Left hindlimb (tissue), 1 donor: ENCODE measurements around the gene TCF7L2.
"Not testable (repeated sequence)": the region's sequence is repeated elsewhere in the genome, so short reads cannot be mapped to it uniquely, and the experiment has no call there.

Experiments used
- DNase-seq: peaks from one replicate; pipeline ENCODE4 v3.0.0-alpha.2; 2018

TCF7L2 gene

DNA sequence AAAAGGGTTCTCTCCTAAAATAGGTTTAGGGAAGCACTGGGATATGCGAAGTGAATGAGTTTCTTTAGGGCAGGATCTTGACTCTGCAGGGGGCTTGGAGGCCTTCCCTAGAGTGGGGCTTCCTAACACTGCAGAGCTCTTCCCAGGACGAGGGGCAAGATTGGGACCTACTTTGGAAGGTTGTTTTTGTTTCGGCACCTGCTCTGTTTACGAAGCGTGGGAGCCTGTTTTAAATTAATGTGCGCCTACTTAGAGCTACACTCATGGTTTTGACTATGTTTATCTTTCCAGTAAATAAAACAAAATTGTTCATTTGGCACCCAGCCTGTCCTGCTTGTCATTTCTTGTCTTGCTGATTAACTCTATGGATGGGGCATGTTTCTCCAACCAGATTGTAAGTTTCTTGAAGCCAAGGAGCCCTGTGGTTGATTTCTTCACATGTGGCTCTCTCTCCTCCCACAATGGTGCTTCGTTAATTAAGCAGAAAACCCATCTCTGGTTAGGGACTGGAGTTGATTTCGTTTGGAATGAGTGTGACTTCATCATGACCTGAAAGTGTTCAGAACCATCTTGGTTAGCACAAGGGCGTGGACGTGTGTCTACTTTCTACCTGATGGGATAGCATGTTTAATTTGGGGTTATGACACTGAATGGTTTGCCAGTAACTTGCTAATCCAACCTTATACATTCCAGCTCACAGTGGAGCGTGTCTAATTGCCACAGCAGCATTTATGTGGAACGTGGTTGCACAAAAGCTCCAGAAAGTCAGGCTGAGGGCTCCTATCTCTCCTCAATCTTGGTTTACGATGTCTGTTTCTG, 98.1 kb downstream of the TCF7L2 start:
- DNase-seq = no peak

DNA sequence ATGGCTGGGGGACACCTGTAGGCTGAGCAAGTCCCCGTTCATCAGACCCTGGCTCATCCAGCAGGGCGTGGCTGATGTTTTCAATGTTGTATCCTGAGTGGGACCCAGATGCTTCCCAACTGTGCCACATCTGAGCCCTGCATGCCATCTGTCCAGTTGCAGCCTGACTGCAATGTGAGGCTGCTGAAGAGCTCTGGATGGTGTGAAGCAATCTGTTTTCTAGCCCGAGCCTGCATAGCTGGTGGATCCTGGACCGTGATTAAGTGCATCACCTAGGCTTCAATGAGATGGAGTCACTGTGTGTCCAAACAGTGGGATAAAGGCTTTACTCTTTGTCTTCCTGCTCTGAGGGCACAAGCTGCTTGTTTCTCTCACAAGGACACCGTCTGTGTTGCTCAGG, 99.8 kb downstream of the TCF7L2 start:
- no peak for DNase-seq

DNA sequence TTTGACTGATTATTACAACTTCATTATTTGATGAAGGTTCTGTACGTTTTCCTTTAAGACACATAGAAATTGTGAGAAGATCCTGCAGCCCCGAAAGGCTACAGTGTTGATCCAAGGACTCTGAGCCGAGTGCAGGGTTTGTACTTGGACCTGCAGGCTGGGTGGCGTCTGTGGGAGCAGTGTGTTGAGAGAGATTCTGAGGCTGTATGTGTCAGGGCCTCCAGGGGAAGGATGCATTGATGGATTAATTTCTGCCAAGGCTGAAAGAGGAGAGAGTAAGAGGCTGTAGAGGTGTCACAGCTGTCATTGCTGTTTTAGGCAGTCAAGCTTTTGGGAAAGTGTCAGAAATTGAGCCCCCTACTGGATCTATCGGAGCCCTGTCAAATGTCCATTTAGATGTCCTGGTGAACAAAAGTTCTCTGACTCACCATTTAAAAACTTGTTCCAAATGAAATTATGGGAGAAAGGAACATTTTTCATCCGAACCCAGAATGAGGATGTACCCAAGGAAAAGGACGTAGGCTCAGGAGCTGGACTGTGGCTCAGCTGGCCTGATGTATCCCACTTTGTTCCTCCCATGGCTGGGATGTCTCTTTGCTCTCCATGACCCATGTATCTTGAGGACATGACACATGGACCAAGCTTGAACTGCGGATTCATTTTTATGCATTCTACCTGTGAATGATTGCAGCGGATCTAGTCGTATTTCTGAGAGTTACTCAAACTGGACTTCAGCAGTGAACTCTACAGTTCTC, 102.2 kb downstream of the TCF7L2 start:
- no peak for DNase-seq

DNA sequence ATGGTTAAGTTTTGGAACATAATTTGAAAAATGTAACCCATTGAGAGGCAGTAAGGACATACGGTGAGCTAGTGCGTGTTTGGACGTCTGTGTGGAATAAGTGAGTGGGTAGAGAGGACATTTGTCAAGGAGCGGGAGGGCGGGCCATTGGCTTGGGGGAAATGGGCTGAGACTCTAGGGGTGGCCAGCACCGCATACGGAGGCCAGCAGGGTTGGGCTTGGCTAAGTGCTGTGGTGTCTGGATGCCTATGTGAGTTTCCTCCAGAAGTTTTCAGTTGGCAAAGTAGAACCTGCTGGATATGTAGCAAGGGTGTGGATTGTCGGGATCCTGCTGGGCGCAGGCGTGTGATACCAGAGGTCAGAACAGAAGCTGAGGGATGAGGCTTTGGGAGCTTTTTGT, 103.0 kb downstream of the TCF7L2 start:
- peak; percentile 73 for DNase-seq

DNA sequence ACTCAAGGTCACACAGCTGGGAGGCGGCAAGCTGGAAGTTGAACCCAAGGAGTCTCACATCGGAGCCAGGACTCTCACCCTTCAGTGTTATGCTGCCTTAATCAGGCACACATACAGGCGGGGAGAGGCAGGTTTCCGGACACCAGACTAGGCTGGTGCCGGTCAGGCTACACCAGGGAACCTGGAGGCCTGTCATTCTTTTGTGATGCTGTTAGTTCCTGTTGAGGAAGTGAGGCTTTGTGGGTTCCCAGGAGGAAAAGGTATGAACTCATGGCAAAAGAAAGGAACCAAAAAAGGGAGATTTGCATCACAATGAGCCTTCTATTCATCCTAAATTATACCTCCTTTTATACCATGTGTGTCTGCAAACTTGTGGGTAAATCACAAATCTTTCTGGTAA, 103.8 kb downstream of the TCF7L2 start:
- DNase-seq = no peak

DNA sequence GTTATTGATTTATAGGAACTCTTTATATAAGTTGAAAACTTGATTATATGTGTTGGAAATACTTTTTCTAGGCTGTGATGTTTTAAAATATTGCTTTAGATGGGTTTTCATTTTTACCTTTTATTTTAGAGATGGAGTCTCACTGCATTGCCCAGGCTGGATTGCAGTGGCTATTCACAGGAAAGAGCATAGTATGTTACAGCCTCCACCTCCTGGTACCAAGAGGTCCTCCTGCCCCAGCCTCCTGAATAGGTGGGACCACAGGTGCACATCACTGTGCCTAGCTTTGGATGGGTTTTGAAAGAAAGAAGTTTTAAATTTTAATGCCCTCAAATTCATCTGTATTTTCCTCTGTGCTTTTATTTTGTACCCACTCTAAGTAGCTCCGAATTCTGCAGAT, 105.4 kb downstream of the TCF7L2 start:
- no peak for DNase-seq

DNA sequence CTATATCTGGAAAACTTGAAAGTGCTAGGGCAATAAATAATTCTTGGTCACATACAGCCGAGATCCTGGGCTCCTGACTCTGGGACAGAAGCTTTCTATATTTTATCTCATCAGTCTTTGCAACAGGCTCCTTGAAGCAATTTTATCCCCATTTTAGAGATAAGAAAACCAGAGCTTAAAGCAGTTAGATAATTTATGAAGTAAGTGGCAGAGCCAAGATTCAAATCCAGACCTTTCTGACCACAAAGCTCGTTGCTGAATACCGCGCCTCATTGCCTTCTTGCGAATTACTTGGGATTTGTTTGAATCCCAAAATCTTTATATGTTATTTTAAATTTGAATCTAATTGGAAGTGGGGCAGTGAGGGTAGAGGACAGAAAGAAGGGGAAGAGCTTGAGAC, 106.0 kb downstream of the TCF7L2 start:
- no peak for DNase-seq

DNA sequence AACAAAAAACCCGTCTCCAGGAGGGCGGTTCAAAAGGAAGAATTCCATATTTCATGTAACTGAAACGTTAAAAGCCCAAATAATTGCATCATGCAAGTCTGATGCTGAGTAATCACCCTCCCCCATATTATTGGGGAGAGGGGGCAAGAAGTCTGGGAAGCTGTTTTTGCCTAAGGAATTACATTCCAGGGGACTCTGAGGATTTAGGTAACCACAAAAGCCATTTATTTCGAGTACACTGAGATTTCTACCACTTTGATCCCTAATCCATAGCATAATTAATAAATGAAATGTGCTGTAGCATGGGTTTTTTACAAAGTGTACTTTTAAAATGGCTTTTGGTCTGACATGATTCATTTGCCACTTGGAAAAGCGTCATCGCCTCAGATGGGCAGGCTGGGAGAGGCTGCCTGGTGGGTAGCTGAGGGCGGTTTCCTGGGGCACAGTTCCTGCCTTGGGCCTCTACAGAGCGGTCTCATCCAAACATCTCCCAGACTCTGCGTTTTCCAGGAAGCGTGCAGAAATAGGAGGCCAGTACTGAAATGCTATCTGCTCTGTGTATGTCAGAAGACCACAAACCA, 106.5 kb downstream of the TCF7L2 start:
- peak; percentile 57 for DNase-seq

DNA sequence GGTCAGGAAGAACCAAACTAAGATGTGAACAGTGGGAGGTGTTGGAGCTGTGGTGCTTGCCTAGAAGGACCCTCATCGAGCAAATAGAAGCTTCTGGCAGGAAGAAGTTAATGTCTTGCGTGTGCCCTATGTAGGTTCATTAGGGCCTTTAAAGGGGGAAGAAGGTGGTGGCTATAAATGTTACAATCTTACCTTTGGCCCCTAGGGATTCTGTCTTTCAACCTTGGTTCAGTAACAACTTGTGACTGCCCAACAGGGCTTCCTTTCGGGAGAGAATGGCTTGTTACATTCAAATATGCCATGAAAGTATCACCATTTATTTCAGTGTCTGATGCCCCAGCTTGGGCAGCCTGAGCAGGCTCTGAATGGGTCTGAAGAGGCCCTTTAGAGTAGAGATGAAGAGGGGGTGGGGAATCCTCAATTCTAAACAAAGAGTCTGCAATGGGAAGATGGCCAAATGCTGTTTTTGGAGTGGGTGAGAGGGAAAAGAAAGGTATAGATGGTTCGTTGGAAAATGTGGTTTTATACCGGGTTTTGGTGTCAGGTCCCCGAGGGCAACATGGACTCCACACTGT, 108.0 kb downstream of the TCF7L2 start:
- DNase-seq = no peak

DNA sequence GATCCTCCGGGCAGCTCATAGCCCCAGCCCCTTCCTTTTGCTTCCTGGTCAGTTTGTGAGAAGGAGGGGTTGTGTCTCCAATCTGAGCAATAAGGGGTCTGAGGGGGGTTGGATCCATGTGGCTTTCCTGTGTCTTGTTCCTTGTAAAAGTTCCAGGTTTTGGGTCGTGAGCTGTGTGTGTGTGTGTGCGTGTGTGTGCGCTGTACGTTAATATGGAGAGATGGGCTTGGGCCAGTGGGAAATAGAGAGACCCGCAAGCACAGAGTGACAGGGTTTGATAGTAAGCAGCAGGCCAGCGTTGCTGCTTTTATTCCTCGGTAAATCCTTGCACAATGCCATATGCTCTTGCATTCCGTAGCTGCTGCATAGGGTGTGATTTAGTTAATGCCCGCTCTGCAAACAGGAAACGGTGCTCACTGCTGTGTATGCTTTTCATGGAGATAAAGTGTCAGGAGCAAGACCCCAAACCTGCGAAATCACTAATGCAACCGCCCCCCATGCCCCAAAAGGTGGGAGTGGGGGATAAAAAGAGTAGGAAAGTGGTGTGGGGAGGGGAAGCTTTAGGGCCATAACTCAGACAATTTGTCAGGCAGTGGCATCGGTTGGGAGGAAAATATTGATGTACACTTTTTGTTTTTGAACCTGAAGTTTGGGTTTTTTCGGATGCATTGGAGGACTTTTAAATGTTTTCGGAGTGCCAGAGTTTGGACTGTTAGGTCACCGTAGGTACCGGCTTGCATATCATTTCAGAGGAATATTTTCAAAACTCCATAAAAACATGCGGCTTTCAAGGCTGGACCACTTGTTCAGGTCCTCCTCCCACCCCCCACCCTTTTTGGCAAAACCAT, 108.7 kb downstream of the TCF7L2 start:
- no peak for DNase-seq

DNA sequence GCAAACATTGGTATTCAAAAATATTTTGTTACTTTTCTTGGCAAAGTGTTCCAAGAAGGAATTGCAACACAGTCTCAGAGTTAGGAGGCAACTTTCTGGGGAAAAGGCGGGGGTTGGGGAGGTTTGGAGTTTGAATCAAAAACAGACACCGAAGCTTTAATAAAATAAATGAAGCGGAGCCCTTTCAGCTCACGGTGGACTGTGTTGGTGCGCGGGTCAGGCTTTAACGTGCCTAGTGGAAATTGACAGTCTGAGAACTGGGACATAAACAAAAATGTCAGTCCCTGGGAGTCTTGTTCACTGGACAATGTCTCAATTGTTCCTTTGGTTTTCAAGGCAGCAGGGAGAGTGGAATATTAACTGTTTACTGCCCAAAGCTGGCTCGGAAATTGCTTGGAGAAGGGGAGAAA, 109.3 kb downstream of the TCF7L2 start:
- no peak for DNase-seq

DNA sequence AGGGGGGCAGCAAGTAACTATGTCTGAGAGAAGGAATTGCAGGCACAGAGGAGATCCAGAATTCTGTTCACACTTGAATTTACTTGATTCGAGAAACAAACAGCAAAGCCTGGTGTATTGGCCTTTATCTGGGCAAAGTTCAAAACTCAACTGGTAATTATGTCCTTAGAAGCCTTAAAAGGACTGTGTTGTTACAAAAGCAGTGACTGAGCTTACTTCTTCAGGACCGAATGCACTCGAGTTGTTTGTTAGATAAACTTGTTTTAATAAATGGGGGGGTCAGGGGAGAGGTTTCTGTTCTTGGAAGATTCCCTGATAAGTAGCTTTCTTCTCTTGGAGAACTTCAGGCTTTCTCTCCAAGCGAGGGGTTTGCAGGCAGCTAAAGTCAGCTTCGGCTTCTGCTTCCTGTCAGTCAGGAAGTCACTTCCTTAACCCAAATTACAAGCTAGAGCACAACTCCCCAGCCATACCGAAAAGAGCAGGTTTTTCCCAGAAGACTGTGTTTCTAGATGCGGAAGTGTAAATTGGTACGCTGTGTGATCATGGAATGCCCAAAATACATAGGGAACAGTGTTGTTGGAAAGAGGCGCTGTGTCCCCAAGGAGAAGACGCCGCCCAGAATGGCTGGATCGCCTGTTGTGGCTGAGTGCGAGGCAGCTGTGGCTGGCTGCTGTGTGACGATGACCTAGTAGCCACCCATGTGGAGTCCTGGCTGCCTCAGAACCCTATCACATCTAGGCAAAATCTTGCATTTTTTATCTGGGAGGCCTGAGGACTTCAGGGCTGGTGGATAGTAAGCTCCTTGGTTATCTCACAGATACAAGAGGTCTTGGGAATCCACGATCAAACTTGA, 110.4 kb downstream of the TCF7L2 start:
- peak; percentile 71 for DNase-seq

DNA sequence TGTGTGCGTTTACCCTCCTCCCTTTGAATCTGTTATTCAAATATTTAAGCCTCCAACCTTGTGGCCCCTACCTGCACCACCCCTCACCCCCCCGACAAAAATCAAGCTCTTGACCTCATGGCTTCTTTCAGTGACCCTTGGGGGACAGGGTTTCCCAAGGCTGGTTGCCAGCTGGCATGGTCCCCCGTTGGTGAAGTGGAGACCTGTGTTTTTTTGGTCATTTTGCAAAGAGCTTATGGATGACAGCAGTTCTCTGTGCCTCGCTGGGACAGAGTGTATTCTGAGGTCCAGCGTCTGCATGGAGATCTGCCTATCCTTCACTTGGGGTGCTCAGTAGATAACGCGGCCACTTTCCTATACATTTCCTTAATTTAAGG, 111.0 kb downstream of the TCF7L2 start:
- DNase-seq = no peak

DNA sequence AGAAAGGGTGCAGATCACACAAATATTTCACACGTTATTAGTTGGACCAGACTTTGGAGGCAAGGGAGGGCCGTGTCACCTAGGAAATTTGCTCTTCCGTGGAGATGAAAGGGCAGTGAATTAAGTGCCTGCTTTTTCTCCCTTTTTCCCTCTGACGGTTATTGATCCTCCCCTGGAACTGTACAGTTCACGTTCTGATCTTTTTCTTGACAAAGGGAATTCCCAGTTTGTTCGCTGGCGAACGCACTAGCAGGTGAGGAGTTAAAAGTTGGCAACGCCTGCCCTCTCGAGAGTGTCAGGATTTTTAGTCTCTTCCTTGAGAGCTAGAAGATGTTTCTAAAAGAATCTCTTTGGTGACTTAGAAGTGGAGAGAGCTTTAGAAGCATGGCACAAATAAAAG, 111.5 kb downstream of the TCF7L2 start:
- DNase-seq = no peak

DNA sequence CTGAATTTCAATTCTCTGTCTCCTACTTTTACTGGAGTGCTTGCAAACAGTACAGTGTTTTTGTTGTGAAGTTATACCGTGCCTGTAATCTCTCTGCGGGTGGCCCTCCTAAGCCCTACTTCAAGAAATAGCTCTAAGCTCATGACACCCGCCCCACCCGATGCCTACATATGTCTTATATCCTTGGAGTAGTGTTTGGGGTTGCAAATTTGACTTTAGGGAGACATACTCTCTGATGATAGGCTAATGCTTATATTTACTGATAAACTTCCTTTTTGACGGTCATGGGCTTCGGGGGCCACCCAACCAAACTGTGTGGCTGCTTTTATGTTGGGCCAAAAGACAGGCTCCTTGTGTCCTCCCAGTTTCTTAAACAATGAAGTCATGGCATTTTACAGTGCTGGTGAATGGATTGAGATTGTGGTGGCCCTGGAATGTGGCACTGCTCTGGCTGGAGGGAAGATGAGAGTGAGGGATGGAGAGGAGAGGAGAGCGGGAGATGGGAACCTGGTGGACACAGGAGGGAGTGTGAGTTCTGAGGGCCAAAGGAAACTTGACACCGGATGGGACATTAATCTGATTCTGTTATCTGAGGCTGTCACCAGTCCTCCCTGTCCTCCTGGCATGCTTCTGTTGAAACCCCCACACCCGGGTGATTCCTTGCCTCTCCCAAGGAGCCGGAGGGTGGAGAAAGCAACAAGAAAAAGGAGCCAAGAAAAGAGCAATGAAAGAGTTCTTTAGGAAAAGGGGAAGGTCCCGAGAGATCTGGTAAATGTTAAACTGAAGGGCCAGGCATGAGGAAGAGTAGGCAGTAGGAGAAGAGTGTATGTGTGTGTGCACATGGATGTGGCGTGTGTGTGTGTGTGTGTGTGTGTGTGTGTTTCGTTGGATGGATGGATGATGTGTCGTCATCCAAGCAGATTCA, 113.3 kb downstream of the TCF7L2 start:
- DNase-seq = no peak

DNA sequence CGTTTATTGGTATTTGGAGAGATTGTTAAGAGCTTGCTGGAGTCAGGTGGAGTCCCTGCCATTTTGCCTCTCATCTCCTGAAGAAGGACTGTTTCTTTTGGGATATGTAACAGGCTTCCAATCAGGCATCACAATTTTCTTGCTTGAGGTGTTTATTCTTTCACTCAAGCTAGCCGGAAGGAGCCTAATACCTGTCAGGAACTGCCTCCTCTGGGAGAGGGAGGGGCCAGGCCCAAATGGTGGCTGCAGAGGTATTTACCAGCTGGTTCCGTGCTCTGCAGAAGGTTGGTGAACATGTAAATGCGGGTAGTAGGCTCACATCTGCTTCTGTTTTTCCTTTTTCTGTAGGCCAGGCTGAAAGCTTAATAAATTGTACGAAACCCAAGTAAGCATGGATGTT, 114.0 kb downstream of the TCF7L2 start:
- no peak for DNase-seq

DNA sequence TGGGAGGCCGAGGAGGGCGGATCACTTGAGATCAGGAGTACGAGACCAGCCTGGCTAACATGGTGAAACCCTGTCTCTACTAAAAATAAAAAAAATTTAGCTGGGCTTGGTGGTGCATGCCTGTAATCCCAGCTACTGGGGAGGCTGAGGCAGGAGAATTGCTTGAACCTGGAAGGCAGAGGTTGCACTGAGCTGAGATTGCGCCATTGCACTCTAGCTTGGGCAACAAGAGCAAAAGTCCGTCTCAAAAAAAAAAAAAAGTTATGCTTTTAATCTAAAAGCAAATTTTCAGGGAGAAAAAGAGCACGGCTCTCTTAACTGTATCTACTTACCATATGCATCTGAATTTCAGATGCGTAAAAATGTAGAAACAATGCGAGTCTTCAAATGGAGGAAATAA, 116.1 kb downstream of the TCF7L2 start:
- DNase-seq = not testable (repeated sequence)

DNA sequence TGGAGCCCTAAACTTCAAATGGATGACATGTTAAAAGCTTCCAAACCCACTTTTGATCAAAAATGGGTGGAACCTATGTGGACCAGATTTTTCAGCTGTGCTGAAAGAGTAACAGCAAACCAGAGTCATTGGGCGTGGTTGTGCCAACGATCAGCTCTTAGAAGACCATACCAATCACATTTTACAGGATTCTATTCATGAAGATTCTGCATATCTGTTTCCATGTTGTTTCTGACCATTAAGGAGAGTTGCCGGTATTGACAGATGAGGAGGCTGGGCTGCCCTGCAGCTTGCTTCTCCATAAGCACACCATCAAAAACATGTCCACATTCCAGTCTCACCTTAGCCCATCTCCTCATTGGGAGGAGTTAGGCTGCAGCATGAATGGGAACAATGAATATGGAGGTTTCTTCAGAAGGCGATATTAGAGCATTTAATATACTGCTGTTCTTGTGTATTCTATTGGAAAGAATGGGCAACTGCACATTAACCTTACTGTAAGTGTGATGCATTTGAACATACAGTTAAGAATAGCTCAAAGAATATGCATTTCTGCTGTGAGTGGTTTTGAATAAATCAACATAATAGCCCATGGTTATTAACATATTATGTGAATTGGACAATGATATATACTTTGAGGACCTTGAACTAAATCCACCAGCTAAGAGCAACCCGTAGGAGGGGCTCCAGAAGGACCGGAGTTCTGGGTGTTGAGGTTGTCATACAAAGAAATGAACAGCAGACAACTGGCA, 116.7 kb downstream of the TCF7L2 start:
- DNase-seq = no peak

DNA sequence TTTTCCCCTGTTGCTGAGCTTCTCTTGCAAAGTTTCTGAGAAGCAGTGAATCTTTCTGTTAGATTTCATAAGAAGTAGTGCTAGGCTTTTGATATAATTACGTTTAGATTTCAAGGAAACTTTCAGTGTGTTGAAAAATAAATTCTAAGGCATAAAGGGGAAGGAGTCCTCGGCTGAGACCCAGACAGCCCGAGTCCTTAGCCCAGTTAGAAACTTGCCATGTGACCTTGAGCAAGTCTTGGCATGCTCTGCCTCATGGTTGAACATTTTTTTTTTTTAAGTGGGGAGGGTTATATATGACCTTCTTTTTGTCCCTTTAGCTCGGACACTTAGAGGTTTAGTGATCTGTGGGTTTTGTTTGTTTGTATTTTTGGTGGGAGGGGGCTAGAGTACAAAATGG, 117.5 kb downstream of the TCF7L2 start:
- no peak for DNase-seq
